K562 (cell line): ENCODE results near the gene UBN1. TPM values are rescaled to one million over a fixed set of nuclear protein-coding genes. Genes with fewer than 3 reads are reported as not detected.

ENCODE experiments used
- CBX3 ChIP-seq, 2 experiments: IDR thresholded peaks; 1 replicate in 1 of 2; 2 replicates in 1 of 2; pipeline ENCODE4 v1.6.1; 2012; ENCODE audit warnings: inconsistent platforms in 2 of 2, low read length in 2 of 2, borderline replicate concordance in 1 of 2, control low read depth in 1 of 2
- ERF ChIP-seq: fragments of 450-650 bp; formaldehyde crosslinking; IDR thresholded peaks from 2 replicates; pipeline ENCODE4 v1.4.0; 2020; ENCODE audit warnings: mild to moderate bottlenecking, mixed read lengths
- MCM7 ChIP-seq, 2 experiments: fragments of 450-650 bp; IDR thresholded peaks; 2 replicates each; pipeline ENCODE4 v1.6.1; 2016 to 2018
- MTA1 ChIP-seq: fragments of 450-650 bp; IDR thresholded peaks from 2 replicates; pipeline ENCODE4 v1.6.1; 2017; ENCODE audit warnings: borderline replicate concordance
- NEUROD1 ChIP-seq: fragments of 150-350 bp; IDR thresholded peaks from 2 replicates; pipeline ENCODE4 v1.6.1; 2014; ENCODE audit warnings: borderline replicate concordance, low read length, low read depth; ENCODE audit not compliant: partially characterized antibody
- RAD21 ChIP-seq, 2 experiments: fragments of 250-450 bp in 1 of 2; fragments of 450-650 bp in 1 of 2; sonication (Bioruptor Pico) in 1 of 2; formaldehyde crosslinking in 1 of 2; IDR thresholded peaks in 1 of 2; conservative IDR thresholded peaks in 1 of 2; 2 replicates each; pipeline versions ENCODE4 v1.4.0 to v1.8.0; 2020 to 2022; ENCODE audit warnings: mild to moderate bottlenecking in 2 of 2, moderate library complexity in 1 of 2
- SP1 ChIP-seq: sonication (generic); formaldehyde crosslinking; IDR thresholded peaks from 2 replicates; pipeline ENCODE4 v1.8.1; 2022; ENCODE audit warnings: mild to moderate bottlenecking, missing genetic modification reagents
- TARDBP ChIP-seq: fragments of 450-650 bp; IDR thresholded peaks from 2 replicates; pipeline ENCODE4 v1.6.1; 2016
- TBL1XR1 ChIP-seq, 2 experiments: IDR thresholded peaks; 2 replicates each; pipeline ENCODE4 v1.6.1; 2012; ENCODE audit warnings: improper control_type of control experiment in 2 of 2, low read length in 2 of 2, mild to moderate bottlenecking in 1 of 2
- WHSC1 ChIP-seq: IDR thresholded peaks from one replicate; pipeline ENCODE4 v1.6.1; 2012; ENCODE audit warnings: low read length, control low read depth, inconsistent platforms
- XRCC5 ChIP-seq: fragments of 200-400 bp; formaldehyde crosslinking; IDR thresholded peaks from 2 replicates; pipeline ENCODE4 v1.6.1; 2017; ENCODE audit warnings: low read depth, mild to moderate bottlenecking, low read length
- ZBTB1 ChIP-seq: sonication (generic); formaldehyde crosslinking; IDR thresholded peaks from 2 replicates; pipeline ENCODE4 v1.8.1; 2023; ENCODE audit warnings: missing genetic modification reagents, low read depth, mild to moderate bottlenecking, borderline replicate concordance
- ZBTB33 ChIP-seq: sonication (generic); formaldehyde crosslinking; IDR thresholded peaks from 2 replicates; pipeline ENCODE4 v1.8.1; 2023; ENCODE audit warnings: mild to moderate bottlenecking, missing genetic modification reagents
- ZBTB34 ChIP-seq: fragments of 250-450 bp; sonication (Bioruptor Pico); IDR thresholded peaks from 2 replicates; pipeline ENCODE4 v1.8.0; 2021; ENCODE audit warnings: mild to moderate bottlenecking, moderate library complexity
- ZNF224 ChIP-seq: sonication (generic); formaldehyde crosslinking; IDR thresholded peaks from 2 replicates; pipeline ENCODE4 v1.8.0; 2022; ENCODE audit warnings: mild to moderate bottlenecking, missing genetic modification reagents
- ZNF445 ChIP-seq: fragments of 250-450 bp; sonication (Bioruptor Pico); IDR thresholded peaks from 2 replicates; pipeline ENCODE4 v1.4.0; 2020; ENCODE audit warnings: low read depth, mild to moderate bottlenecking, moderate library complexity
- ZNF707 ChIP-seq: fragments of 250-450 bp; sonication (Bioruptor Pico); conservative IDR thresholded peaks from 2 replicates; pipeline ENCODE4 v1.8.0; 2022; ENCODE audit warnings: inconsistent platforms, mild to moderate bottlenecking, moderate library complexity
- ZNF780A ChIP-seq: fragments of 250-450 bp; sonication (Bioruptor Pico); IDR thresholded peaks from 2 replicates; pipeline ENCODE4 v1.5.0; 2021; ENCODE audit warnings: mild to moderate bottlenecking
- polyA plus RNA-seq, 8 experiments: library from polyadenylated mRNA; depleted of rRNA in 4 of 8; stranded (reverse) in 5 of 8; unstranded in 3 of 8; fragments of >200 nt; fragmentation: Nextera tagmentation in 2 of 8; fragmentation: Illumina TruSeq in 1 of 8; extraction: Ambion mirVana in 2 of 8; extraction: Trizol in 1 of 8; gene quantifications; 2 replicates each; pipeline versions ENCODE4 v1.2.1 to v1.2.3, GENCODE V29; 2011 to 2014; ENCODE audit warnings: inconsistent platforms in 1 of 8, missing spikeins in 1 of 8
- total RNA-seq, 7 experiments: library from RNA; depleted of rRNA in 6 of 7; stranded (reverse); fragments of >200 nt in 6 of 7; fragmentation: Illumina TruSeq in 2 of 7; extraction: Trizol in 2 of 7; gene quantifications; 2 replicates each; pipeline versions ENCODE4 v1.2.1 to v1.2.3, GENCODE V29; 2011 to 2021; ENCODE audit warnings: low replicate concordance in 1 of 7
- TF ChIP-seq, protein P1 (sequence below): sonication (generic); formaldehyde crosslinking; IDR thresholded peaks from 2 replicates; pipeline ENCODE4 v1.9.0; 2022; ENCODE audit warnings: mild to moderate bottlenecking, missing genetic modification reagents

The UBN1 gene
- total and polyA plus RNA-seq, 9 of the 15 experiments (the other 6 are each of a cell fraction or from before 2014, with no cell fraction given), result 1.5 to 45.7 (median 20.6) TPM

DNA sequence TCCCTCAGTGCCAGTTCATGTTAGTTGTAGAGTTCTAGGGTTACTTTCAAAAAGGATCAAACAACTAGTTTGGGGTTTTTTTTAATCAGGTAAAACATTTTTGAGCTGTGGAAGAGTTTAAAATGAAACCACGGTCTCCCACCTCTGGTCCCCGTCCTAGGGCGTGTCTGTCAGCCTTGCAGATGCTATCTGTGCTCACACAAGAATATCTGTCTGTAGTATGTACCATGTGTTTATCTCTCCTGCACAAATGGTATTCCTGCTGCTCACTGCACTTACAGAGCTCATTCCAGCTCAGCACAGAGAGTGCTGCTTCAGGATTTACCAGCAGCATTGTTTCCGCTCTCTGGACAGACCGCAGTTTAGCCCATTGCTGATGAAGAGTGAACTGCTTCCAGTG lies 38.9 kb downstream of the UBN1 start (continued):
- TF ChIP-seq XRCC5 (no peak), SP1 (no peak), MTA1 (no peak), ZBTB34 (CRISPR knock-in tag) (no peak), CBX3 (IDR thresholded peaks at IDR 0.05; ENCODE audit: borderline replicate concordance in 1 of 2, low read length in 2 of 2) (no peak), WHSC1 (no peak), MCM7 (IDR thresholded peaks at IDR 0.05) (no peak), RAD21 (CRISPR knock-in tag; conservative IDR thresholded peaks at IDR 0.05 in 1 of 2, IDR thresholded peaks at IDR 0.05 in 1 of 2) (no peak), ZBTB1 (CRISPR knock-in tag) (no peak), ZNF780A (CRISPR knock-in tag) (no peak), NEUROD1 (no peak), ZNF445 (no peak), ZNF224 (no peak), ZNF707 (CRISPR knock-in tag) (no peak), TARDBP (no peak), ERF (CRISPR knock-in tag) (no peak), ZBTB33 (no peak), TBL1XR1 (IDR thresholded peaks at IDR 0.05; ENCODE audit: low read length in 2 of 2) (0 out of 4 replicates have a peak, but pooled peaks of 1 of the 2 experiments have one; percentile 33)
- TF ChIP-seq, protein P1, sequence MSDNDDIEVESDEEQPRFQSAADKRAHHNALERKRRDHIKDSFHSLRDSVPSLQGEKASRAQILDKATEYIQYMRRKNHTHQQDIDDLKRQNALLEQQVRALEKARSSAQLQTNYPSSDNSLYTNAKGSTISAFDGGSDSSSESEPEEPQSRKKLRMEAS (CRISPR knock-in tag), result 0 out of 2 replicates have a peak, but pooled peaks have one; percentile 11
